GM21786 (cell line): Measurements from ENCODE around the gene NAV3.

Experiments used
- ATAC-seq: cut with Tn5 transposase; IDR thresholded peaks from one replicate; pipeline ENCODE4 v1.9.1; 2021; ENCODE audit not compliant: unreplicated experiment

The NAV3 gene

GRCh38 chr12:77845831-77846230 is 15.1 kb downstream of the NAV3 start:
- no peak for ATAC-seq

- peak; percentile 100 for ATAC-seq
Measured at GRCh38 chr12:77847060-77847541, 16.4 kb downstream of the NAV3 start.

GRCh38 chr12:77847680-77848431 is 17.2 kb downstream of the NAV3 start:
- peak; percentile 31 for ATAC-seq

GRCh38 chr12:77850129-77850528 is 19.4 kb downstream of the NAV3 start:
- no peak for ATAC-seq

- no peak for ATAC-seq
Measured at GRCh38 chr12:77850698-77851097, 20.0 kb downstream of the NAV3 start.

GRCh38 chr12:77855548-77855947 is 24.9 kb downstream of the NAV3 start:
- no peak for ATAC-seq

- ATAC-seq, result no peak
Measured at GRCh38 chr12:77861317-77861716, 30.6 kb downstream of the NAV3 start.

- ATAC-seq, result no peak
Measured at GRCh38 chr12:77865178-77865577, 34.5 kb downstream of the NAV3 start.

GRCh38 chr12:77878901-77879300 is 48.2 kb downstream of the NAV3 start:
- ATAC-seq, result no peak

- ATAC-seq, result peak; percentile 56
Measured at GRCh38 chr12:77882709-77883108, 52.0 kb downstream of the NAV3 start.

- no peak for ATAC-seq
Measured at GRCh38 chr12:77888611-77889010, 57.9 kb downstream of the NAV3 start.

- no peak for ATAC-seq
Measured at GRCh38 chr12:77891518-77892147, 60.9 kb downstream of the NAV3 start.

- ATAC-seq, result no peak
Measured at GRCh38 chr12:77893918-77894317, 63.2 kb downstream of the NAV3 start.

- ATAC-seq, result no peak
Measured at GRCh38 chr12:77894556-77894955, 63.9 kb downstream of the NAV3 start.

- ATAC-seq, result no peak
Measured at GRCh38 chr12:77895699-77896098, 65.0 kb downstream of the NAV3 start.

- ATAC-seq, result no peak
Measured at GRCh38 chr12:77907936-77908335, 77.2 kb downstream of the NAV3 start.

- ATAC-seq, result no peak
Measured at GRCh38 chr12:77914081-77914488, 83.4 kb downstream of the NAV3 start.

GRCh38 chr12:77915071-77915600 is 84.4 kb downstream of the NAV3 start:
- ATAC-seq, result no peak

GRCh38 chr12:77916276-77916675 is 85.6 kb downstream of the NAV3 start:
- no peak for ATAC-seq

GRCh38 chr12:77918046-77918445 is 87.4 kb downstream of the NAV3 start:
- no peak for ATAC-seq

- ATAC-seq, result no peak
Measured at GRCh38 chr12:77919450-77919849, 88.8 kb downstream of the NAV3 start.

GRCh38 chr12:77923882-77924281 is 93.2 kb downstream of the NAV3 start:
- no peak for ATAC-seq
